22Rv1 (cell line): ENCODE data around the gene SESN2.

Experiments
- H3K27ac ChIP-seq: fragments of 450-650 bp; 2 replicates; pipeline ENCODE4 v1.5.1; 2017
- ZFX ChIP-seq: fragments of 450-650 bp; IDR thresholded peaks from 2 replicates; pipeline ENCODE4 v1.6.1; 2017; ENCODE audit warnings: antibody characterized with exemption, borderline replicate concordance
- TF ChIP-seq, protein P1 (sequence below): fragments of 450-650 bp; IDR thresholded peaks from 2 replicates; pipeline ENCODE4 v1.5.1; 2017; ENCODE audit warnings: mild to moderate bottlenecking

SESN2 gene

DNA sequence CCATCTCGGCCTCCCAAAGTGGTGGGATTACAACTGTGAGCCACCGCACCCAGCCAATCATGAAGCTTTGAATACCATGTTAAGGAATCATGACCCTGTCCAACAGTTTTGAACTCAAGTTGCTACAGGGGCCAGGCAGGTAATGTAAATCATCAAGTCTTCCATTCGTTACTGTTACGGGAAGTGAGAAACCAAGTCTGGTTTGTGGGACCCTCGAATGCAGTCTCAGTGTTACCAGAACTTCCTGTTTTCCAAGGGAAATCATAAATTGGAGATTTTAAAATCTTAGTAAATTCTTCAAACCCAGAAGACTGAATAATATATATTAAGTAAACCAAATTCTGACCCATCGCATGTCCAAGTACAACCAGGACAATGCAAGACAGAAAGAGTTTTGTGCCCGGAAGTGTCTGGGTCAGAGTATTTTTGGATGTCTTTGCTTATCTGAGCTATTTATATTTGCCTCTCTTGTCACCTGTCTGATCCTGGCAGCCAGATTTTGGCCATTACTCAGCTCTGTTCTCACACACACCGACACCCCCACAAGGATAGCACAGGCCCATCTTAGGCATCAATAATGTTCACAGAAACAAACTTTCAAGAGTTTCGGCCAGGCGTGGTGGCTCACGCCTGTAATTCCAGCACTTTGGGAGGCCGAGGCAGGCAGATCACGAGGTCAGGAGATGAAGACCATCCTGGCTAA, 14.6 kb upstream of the SESN2 start:
- TF ChIP-seq, protein P1, sequence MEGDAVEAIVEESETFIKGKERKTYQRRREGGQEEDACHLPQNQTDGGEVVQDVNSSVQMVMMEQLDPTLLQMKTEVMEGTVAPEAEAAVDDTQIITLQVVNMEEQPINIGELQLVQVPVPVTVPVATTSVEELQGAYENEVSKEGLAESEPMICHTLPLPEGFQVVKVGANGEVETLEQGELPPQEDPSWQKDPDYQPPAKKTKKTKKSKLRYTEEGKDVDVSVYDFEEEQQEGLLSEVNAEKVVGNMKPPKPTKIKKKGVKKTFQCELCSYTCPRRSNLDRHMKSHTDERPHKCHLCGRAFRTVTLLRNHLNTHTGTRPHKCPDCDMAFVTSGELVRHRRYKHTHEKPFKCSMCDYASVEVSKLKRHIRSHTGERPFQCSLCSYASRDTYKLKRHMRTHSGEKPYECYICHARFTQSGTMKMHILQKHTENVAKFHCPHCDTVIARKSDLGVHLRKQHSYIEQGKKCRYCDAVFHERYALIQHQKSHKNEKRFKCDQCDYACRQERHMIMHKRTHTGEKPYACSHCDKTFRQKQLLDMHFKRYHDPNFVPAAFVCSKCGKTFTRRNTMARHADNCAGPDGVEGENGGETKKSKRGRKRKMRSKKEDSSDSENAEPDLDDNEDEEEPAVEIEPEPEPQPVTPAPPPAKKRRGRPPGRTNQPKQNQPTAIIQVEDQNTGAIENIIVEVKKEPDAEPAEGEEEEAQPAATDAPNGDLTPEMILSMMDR: no peak
- TF ChIP-seq ZFX: no peak
- H3K27ac ChIP-seq: no peak overlapping the region

DNA sequence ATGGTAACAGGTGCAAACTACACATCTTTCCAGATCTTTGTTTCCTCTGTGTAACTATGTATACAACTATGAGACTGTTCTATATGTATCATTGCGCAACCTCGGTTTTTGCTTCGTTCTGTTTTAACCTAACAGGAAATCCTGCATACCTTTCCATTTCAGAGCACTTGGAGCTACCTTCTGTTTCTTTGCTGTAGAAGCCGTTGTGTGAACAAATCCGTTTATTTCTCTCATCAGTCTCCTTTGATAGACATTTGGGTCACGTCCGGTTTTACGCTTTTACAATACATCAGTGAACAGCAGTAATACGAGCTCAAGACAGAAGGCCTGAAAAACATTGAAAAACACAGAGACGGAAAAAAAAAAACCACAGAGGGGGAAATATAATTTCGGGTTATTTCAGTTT, 12.9 kb upstream of the SESN2 start:
- H3K27ac ChIP-seq: peak overlapping the region; percentile 91
- TF ChIP-seq ZFX: no peak
- TF ChIP-seq, protein P1: no peak

DNA sequence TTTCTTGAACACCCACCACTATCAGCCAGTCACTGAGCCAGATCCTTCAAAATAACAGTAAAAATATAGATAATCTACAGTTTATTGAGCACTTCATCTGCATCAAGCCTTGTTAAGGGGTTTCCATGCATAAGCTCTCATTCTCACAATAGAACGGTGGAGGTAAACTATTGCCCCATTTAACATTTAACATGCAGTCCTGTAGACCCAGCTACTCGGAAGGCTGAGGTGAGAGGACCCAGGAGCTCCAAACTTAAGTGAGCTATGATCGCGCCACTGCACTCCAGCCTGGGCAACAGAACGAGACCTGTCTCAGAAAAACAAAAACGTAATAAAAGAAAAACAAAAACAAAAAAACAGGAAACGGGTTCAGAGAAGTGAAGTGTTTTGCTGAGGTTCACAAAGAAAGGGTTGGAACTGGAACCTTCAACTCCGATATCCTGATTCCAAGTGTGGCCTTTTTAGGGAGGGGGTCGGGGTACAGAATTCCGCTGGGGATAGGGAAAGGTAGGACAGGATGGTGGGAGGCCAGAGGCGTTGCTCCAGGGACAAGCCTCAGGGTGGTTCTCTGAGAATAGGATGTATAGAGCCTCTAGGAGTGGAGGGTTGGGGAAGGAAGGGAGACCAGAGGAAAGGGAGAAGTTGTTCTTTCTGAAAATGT, 11.6 kb upstream of the SESN2 start:
- no peak for TF ChIP-seq ZFX
- TF ChIP-seq, protein P1: no peak
- H3K27ac ChIP-seq: peak overlapping the region; percentile 91

DNA sequence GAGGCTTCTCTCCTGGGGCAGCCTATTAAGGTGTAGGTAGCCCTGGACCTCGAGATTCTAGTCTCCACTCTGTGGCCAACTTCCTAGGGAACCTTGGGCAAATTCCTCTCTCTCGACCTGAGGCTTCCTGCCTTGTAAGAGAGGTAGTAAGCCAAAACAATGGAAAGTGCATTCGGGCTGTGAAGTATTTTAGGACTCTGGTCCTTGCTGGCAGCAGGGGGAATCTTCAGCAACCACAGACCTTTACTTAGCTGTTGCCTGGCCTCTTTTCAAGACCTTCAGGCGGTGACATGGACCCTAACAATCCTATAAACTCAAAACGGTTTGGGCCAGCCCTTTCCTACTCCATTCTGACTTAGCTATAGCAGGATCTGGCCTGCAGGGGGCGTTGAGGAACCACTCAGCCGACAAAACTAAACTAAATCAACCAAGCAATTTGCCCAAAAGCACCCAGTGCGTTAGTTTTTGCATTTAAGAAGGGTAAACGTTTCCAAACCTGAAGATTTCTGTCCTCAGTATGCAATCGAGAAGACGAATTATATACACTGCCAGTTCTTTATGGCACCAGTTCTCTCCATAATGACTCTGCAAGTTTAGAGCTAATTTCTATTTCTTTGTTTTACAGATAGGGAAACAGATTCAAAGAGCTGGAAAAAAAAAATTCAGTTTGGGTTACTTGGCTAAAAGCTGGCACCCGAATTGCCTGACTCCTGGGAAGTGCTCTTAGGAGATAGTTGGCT, 10.9 kb upstream of the SESN2 start:
- H3K27ac ChIP-seq: peak overlapping the region; percentile 91
- no peak for TF ChIP-seq ZFX
- TF ChIP-seq, protein P1: peak; percentile 95

DNA sequence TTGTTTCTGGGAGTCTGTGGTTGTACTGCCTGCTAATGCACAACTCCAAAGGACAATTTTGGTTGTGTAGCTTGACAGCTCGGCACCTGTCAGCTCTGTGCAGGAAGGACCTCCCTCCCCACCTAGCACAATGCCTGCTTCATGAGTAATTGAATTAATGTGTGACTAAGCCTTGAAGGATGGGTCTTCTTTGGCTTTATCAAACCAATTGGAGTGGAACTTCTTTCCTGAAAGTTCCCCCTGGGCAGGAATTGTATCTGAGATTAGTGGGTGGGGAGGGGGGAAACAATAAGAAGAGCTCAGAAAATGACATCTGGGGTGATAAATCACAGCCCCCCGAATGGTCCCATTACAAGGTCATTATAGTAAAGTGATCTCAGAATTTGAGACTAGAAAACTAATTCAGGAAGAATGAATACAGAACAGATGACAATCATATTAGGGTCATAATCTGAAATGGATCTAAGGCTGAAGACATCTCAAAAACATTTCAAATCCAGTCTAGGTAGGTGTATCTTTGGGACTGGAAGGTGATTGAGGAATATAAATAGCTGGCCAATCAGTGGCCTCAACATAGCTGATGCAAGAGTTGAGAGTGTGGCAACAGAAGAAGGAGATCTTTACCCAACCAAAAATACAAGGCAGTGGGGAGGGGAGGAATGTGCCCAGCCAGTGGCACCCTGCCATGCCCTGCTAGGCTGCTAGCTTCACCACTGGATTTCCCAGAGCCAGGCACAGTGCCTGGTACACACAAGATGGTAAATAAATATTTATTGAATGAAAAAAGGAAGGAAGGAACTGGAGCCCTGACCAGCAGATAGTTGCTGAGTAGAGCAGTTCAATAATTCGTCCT, 10.1 kb upstream of the SESN2 start:
- TF ChIP-seq, protein P1: no peak
- TF ChIP-seq ZFX: no peak
- peak overlapping the region; percentile 91 for H3K27ac ChIP-seq

DNA sequence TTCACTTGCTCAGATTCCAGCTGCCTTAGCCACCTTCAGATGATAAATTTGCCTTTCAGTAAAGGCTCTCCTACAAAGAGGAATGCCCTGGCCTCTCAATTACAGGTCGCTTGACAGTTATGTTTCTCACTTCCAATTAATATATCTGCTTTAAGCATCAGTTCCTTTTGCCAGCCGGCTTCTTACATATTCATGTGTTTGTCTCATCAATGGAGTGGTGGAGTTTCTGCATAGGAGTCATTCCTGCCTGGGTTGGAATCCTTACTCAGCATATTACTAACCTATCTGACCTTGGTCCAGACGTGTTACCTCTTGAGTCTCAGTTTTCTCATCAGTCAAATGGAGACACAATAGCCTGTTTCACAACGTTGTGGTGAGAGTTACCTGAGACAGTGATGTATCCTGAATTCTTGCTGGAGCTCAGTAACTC, 9.4 kb upstream of the SESN2 start:
- TF ChIP-seq ZFX: no peak
- TF ChIP-seq, protein P1: no peak
- peak overlapping the region; percentile 91 for H3K27ac ChIP-seq
